GM12801 (cell line): Measurements from ENCODE around the gene CTSK.

ENCODE experiments used
- TF ChIP-seq, protein P1 (sequence below): IDR thresholded peaks from one replicate; pipeline ENCODE4 v1.5.1; 2011; ENCODE audit warnings: control low read depth; ENCODE audit not compliant: insufficient read length; ENCODE audit errors: extremely low read depth

The CTSK gene

DNA sequence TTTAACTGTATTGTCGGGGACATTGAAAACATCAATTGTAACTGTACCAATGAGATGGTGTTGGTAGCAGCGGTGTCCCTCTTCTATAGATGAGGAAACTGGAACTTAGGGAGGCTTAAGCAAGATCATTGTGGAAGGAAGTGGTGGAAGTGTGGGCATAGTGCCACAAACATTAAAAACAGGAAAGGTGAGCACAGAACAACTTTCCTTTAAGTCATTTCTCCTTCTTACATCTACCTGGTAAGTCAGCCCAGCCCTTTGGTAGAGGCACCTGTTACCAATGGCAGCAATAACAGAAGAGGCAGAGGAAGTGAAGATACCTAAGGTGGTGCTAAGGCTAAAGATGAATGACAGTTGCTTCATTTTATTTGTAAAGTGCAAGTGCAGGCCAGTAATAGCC is 30.5 kb downstream of the CTSK start:
- TF ChIP-seq, protein P1, sequence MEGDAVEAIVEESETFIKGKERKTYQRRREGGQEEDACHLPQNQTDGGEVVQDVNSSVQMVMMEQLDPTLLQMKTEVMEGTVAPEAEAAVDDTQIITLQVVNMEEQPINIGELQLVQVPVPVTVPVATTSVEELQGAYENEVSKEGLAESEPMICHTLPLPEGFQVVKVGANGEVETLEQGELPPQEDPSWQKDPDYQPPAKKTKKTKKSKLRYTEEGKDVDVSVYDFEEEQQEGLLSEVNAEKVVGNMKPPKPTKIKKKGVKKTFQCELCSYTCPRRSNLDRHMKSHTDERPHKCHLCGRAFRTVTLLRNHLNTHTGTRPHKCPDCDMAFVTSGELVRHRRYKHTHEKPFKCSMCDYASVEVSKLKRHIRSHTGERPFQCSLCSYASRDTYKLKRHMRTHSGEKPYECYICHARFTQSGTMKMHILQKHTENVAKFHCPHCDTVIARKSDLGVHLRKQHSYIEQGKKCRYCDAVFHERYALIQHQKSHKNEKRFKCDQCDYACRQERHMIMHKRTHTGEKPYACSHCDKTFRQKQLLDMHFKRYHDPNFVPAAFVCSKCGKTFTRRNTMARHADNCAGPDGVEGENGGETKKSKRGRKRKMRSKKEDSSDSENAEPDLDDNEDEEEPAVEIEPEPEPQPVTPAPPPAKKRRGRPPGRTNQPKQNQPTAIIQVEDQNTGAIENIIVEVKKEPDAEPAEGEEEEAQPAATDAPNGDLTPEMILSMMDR = no peak

DNA sequence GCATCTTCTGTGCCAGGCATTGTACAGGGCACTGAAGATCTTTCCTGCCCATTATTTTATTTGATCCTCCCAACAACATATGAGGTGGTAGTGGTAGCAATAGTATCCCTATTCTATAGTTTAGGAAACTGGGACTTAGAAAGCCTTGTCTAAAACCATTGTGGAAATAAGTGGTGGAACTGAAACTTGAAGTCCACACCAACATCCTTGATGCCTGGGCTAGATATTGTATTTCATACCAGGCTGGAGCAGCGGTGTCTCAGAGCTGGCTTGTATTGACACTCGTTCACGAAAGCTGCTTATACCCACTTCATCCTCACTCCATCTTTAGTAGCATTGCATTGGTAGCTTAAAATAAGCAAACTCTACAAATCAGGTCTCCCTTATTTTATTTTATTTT is 32.8 kb downstream of the CTSK start:
- TF ChIP-seq, protein P1 = no peak

DNA sequence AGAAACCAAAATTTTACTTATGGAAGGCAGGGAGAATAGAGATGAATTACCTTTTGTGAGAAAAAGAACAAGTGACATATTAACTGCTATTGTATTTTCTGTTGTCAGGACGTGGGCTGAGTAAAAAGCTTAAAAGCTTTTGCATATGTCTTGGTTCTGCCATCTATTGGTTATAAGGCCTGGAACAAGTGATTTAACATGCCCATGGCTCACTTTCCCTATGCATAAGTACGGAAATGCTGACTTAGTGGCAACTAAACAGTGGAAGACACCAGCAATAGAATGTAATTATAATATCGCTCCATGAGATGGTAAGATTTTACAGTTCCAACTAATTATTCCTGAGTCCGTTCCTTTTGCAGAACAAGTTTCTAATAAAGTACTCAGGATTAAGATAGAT is 35.7 kb downstream of the CTSK start:
- TF ChIP-seq, protein P1 = no peak

DNA sequence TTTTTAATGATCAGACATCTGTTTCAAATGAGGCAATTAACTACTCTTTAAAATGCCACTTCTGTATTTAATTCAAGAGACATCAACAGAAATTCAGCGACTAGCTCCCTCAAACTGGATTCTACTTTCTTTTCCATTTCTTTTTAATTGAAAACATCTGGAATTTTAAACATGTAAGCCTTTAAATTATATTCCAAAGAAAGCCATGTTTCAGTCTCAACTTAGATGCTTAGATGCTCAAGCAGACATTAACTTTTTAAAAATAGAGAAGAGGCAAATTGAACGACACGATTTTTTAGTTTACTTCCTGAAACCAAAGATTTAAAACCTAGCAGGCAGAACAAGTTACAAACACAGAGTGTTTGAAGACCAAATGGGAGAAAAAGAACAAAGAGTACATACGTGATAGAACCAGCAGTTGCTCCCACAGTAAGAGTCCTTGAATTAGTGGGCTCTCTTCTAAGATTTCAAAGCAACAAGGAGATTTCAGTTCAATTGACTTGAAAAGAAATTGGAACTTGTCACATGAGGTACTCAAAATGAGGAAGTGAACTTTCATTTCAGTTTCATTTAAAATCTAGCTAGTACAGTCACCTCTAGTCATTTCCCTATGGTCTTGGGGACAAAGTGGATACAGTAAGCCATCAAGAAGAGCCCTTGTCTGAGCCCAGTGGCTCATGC is 42.6 kb downstream of the CTSK start, which contains the start of gene CTSS:
Gene CTSS (minus strand): TSS at position 483 of the 681 bp plus-strand sequence. CDS start 1,015 bp downstream, outside the sequence.
- TF ChIP-seq, protein P1 = no peak

DNA sequence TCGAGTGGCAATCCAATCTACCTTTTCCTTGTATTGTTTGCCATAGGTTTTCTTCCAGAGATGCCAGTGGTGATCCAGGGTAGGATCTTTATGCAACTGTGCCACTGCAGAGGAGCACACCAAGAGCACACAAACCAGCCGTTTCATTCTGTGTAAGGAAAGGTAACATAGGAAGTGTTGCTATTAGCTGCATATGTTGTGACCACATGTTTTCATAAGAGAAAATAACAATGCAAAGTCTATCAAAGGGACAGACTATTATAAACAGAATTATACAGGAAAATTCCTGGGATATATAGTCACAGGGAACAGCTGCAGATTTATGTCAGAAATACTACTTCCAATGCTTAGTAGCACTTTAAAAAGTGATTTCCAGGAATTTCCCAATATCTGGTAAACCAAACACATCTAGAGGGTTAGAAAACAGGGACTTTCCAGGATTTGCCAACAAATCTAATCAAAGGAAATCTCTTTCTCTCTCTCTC is 43.4 kb downstream of the CTSK start:
- TF ChIP-seq, protein P1 = no peak

DNA sequence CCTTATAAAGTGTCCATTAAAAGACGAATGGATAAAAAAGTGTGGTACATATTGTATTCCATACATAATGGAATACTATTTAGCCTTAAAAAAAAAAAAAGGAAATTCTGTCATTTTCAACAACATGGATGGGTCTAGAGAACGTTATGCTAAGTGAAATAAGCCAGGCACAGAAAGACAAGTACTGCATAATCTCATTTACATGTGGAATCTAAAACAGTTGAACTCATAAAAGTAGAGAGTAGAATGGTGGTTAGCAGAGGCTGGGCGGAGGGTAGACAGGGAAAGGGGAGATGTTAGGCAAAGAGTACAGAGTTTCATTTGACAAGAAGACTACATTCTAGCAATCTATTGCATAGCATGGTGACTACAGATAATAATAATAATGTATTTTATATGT is 45.0 kb downstream of the CTSK start:
- TF ChIP-seq, protein P1 = no peak

DNA sequence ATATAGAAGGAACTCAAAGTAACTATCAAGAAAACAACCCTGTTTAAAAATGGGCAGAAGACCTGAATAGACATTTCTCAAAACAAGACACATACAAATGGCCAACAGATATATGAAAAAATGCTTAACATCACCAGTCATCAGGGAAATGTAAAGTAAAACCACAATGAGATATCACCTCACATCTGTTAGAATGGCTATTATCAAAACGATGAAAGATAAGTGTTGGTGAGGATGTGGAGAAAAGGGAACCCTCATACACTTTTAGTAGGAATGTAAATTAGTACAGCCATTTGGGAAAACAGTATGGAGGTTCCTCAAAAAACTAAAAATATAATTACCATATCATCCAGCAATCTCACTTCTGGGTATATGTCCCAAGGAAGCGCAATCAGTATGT is 45.5 kb downstream of the CTSK start:
- TF ChIP-seq, protein P1 = no peak
